B cell (primary cell): ENCODE data around the gene ATXN1. TPM values are rescaled to one million over a fixed set of nuclear protein-coding genes. Genes with fewer than 3 reads are reported as not detected.
A peak's percentile ranks its signal among the peaks of the same experiment; 100 is the strongest.

Experiments
- ATAC-seq: fragments of 200-7000 bp; cut with Tn5 transposase; one replicate; pipeline ENCODE4 v1.10.0; 2021; ENCODE audit warnings: low read depth, mild to moderate bottlenecking, moderate number of reproducible peaks, moderate library complexity
- CTCF ChIA-PET: fragments of 350-600 bp; sonication (Branson Sonifier 250); formaldehyde crosslinking; loops from one replicate; lab custom pipeline; 2021; ENCODE audit warnings: antibody characterized with exemption, inconsistent platforms; lab: Charles Lee
- POLR2A ChIA-PET: fragments of 350-600 bp; sonication (Branson Sonifier 250); formaldehyde crosslinking; loops from one replicate; lab custom pipeline; 2021; ENCODE audit warnings: antibody characterized with exemption; lab: Charles Lee
- DNase-seq: peaks from one replicate; pipeline ENCODE4 v3.0.0; 2013
- H2AFZ ChIP-seq: 2 replicates; pipeline ENCODE4 v1.6.1; 2012; ENCODE audit warnings: mild to moderate bottlenecking, low read depth, low read length; ENCODE audit not compliant: insufficient read depth, poor library complexity, severe bottlenecking
- H3K27ac ChIP-seq, 2 donors: 1 replicate in 1 of 2; 2 replicates in 1 of 2; pipeline ENCODE4 v1.5.1; 2012 to 2013; ENCODE audit warnings: low read length in 2 of 2, mild to moderate bottlenecking in 2 of 2, moderate library complexity in 1 of 2
- H3K27me3 ChIP-seq, 4 experiments: fragments of 200-600 bp in 1 of 4; sonication (generic) in 1 of 4; replicated peaks in 1 of 4; 1 replicate in 2 of 4; 2 replicates in 2 of 4; pipeline versions ENCODE4 v1.6.1 to v1.7.0; 2013 to 2016; ENCODE audit warnings: low read length in 3 of 4, mild to moderate bottlenecking in 2 of 4, mixed read lengths in 1 of 4, moderate library complexity in 1 of 4; ENCODE audit not compliant: insufficient read depth in 4 of 4, control insufficient read depth in 3 of 4; ENCODE audit errors: control extremely low read depth in 1 of 4
- H3K36me3 ChIP-seq, 2 experiments: replicated peaks in 1 of 2; 1 replicate in 1 of 2; 2 replicates in 1 of 2; pipeline versions ENCODE4 v1.6.1 to v1.7.1; 2013; ENCODE audit warnings: low read length in 1 of 2; ENCODE audit not compliant: insufficient read depth in 2 of 2, control insufficient read depth in 1 of 2; ENCODE audit errors: control extremely low read depth in 1 of 2, extremely low read depth in 1 of 2
- H3K4me1 ChIP-seq, 2 donors: fragments of 200-600 bp in 1 of 2; sonication (generic) in 1 of 2; 1 replicate in 1 of 2; 2 replicates in 1 of 2; pipeline versions ENCODE4 v1.5.1 to v1.6.1; 2013 to 2017; ENCODE audit warnings: low read length in 2 of 2; ENCODE audit not compliant: control insufficient read depth in 2 of 2, insufficient read depth in 2 of 2
- H3K4me2 ChIP-seq: replicated peaks from 2 replicates; pipeline ENCODE3; 2012; ENCODE audit warnings: mild to moderate bottlenecking, low read depth, low read length; ENCODE audit not compliant: poor library complexity, severe bottlenecking
- H3K4me3 ChIP-seq, 5 experiments: fragments of 200-600 bp in 1 of 5; sonication (generic) in 1 of 5; 1 replicate in 3 of 5; 2 replicates in 2 of 5; pipeline versions ENCODE4 v1.5.1 to v1.7.0; 2011 to 2016; ENCODE audit warnings: low read length in 4 of 5, mild to moderate bottlenecking in 4 of 5, low read depth in 2 of 5, control low read depth in 1 of 5, moderate library complexity in 1 of 5; ENCODE audit not compliant: insufficient read depth in 1 of 5; ENCODE audit errors: control extremely low read depth in 1 of 5, extremely low read depth in 1 of 5
- H3K79me2 ChIP-seq: fragments of 200-600 bp; sonication (generic); one replicate; pipeline ENCODE4 v1.6.0; 2016; ENCODE audit warnings: low read length; ENCODE audit not compliant: control insufficient read depth, insufficient read depth
- H3K9ac ChIP-seq: fragments of 200-600 bp; sonication (generic); 2 replicates; pipeline ENCODE4 v1.6.1; 2017; ENCODE audit warnings: mild to moderate bottlenecking, low read length, moderate library complexity
- H3K9me3 ChIP-seq, 3 donors: one replicate each; pipeline versions ENCODE4 v1.6.1 to v1.7.1; 2013; ENCODE audit warnings: low read length in 2 of 3; ENCODE audit not compliant: control insufficient read depth in 2 of 3, insufficient read depth in 1 of 3; ENCODE audit errors: control extremely low read depth in 1 of 3
- H4K20me1 ChIP-seq: 2 replicates; pipeline ENCODE4 v1.6.0; 2012; ENCODE audit warnings: mild to moderate bottlenecking, low read length; ENCODE audit not compliant: insufficient read depth, control insufficient read depth, poor library complexity, severe bottlenecking
- H3K27ac Mint-ChIP-seq: one replicate; pipeline ENCODE4 v1.8.0; 2021; ENCODE audit warnings: mixed read lengths
- H3K27me3 Mint-ChIP-seq: one replicate; pipeline ENCODE4 v1.8.0; 2021; ENCODE audit warnings: mixed read lengths
- H3K4me1 Mint-ChIP-seq: one replicate; pipeline ENCODE4 v1.8.0; 2021; ENCODE audit warnings: mixed read lengths
- H3K4me3 Mint-ChIP-seq: one replicate; pipeline ENCODE4 v1.8.0; 2021; ENCODE audit warnings: mixed read lengths
- H3K9me3 Mint-ChIP-seq: one replicate; pipeline ENCODE4 v1.8.0; 2022; ENCODE audit warnings: mixed read lengths; ENCODE audit not compliant: insufficient read depth
- EZH2 ChIP-seq: IDR thresholded peaks from 2 replicates; pipeline ENCODE4 v1.6.1; 2012; ENCODE audit warnings: borderline replicate concordance, low read depth, mild to moderate bottlenecking, moderate library complexity, low read length; ENCODE audit not compliant: insufficient read depth, poor library complexity, severe bottlenecking
- WGBS: methylation state at CpG from one replicate; pipeline ENCODE4 v1.1.5; 2013; ENCODE audit warnings: missing lambda C conversion rate; ENCODE audit not compliant: insufficient coverage; 5-methylcytosine and 5-hydroxymethylcytosine counted together
- intact Hi-C: fragments of 100-400 bp; cut with micrococcal nuclease; formaldehyde crosslinking; loops from one replicate; pipeline ENCODE4 v1.10.0; 2022
- polyA plus RNA-seq: library from polyadenylated mRNA; depleted of rRNA; stranded (reverse); fragments of >200 nt; gene quantifications from 2 replicates; pipeline ENCODE4 v1.2.3, GENCODE V29; 2012
- total RNA-seq, 2 donors: library from RNA; stranded (reverse); fragments of 120-200 nt in 1 of 2; gene quantifications; 1 replicate in 1 of 2; 2 replicates in 1 of 2; pipeline versions ENCODE4 v1.2.3 to v1.2.4, GENCODE V29; 2013 to 2022
- TF ChIP-seq, protein P1 (sequence below): fragments of 200-600 bp; IDR thresholded peaks from one replicate; pipeline ENCODE4 v1.8.0; 2022; ENCODE audit warnings: antibody characterized with exemption, mild to moderate bottlenecking

Gene ATXN1
- total and polyA plus RNA-seq, 2 donors (not counting 1 experiment from before 2014, with no cell fraction given): 5.7 to 63.8 TPM

DNA sequence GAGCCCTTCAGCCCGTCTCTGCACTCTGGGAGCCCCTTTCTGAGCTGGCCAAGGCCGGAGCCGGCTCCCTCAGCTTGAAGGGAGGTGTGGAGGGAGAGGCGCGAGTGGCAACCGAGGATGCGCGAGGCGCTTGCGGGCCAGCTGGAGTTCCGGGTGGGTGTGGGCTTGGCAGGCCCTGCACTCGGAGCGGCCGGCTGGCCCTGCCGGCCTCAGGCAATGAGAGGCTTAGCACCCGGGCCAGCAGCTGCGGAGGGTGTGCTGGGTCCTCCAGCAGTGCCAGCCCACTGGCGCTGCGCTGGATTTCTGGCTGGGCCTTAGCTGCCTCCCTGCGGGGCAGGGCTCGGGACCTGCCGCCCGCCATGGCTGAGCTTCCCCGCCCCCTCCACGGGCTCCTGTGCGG is 473.1 kb downstream of the ATXN1 start:
- Histone ChIP-seq H3K27ac (no peak overlapping the region), H3K9me3 (no peaks in the 10 kb centered on the region), H3K4me1 (no peaks in the 10 kb centered on the region), H4K20me1 (no peaks in the 10 kb centered on the region), H3K79me2 (no peaks in the 10 kb centered on the region), H3K27me3 (no peaks in the 10 kb centered on the region), H3K4me2 (no peak overlapping the region), H3K36me3 (no peaks in the 10 kb centered on the region), H2AFZ (no peak overlapping the region), H3K4me3 (no peak overlapping the region), H3K9ac (no peak overlapping the region)
- no peak overlapping the region for H3K4me3 Mint-ChIP-seq
- WGBS: 96% methylated on average over 25 of the region's 26 CpGs
- no peak for DNase-seq
- intact Hi-C loops: no loop called here
- POLR2A ChIA-PET: no interaction called here
- CTCF ChIA-PET: interaction anchor here (1.0 kb wide), 1 partner anchor 44 kb away, joined by 3 read pairs; no protein-coding TSS in a partner anchor
- TF ChIP-seq EZH2: no peak
- TF ChIP-seq, protein P1, sequence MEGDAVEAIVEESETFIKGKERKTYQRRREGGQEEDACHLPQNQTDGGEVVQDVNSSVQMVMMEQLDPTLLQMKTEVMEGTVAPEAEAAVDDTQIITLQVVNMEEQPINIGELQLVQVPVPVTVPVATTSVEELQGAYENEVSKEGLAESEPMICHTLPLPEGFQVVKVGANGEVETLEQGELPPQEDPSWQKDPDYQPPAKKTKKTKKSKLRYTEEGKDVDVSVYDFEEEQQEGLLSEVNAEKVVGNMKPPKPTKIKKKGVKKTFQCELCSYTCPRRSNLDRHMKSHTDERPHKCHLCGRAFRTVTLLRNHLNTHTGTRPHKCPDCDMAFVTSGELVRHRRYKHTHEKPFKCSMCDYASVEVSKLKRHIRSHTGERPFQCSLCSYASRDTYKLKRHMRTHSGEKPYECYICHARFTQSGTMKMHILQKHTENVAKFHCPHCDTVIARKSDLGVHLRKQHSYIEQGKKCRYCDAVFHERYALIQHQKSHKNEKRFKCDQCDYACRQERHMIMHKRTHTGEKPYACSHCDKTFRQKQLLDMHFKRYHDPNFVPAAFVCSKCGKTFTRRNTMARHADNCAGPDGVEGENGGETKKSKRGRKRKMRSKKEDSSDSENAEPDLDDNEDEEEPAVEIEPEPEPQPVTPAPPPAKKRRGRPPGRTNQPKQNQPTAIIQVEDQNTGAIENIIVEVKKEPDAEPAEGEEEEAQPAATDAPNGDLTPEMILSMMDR: no peak
- ATAC-seq: no peak
- H3K9me3 Mint-ChIP-seq: no peaks in the 10 kb centered on the region
- H3K27me3 Mint-ChIP-seq: peaks cover 5% of the 10 kb centered on the region
- no peak overlapping the region for H3K27ac Mint-ChIP-seq
- no peaks in the 10 kb centered on the region for H3K4me1 Mint-ChIP-seq

DNA sequence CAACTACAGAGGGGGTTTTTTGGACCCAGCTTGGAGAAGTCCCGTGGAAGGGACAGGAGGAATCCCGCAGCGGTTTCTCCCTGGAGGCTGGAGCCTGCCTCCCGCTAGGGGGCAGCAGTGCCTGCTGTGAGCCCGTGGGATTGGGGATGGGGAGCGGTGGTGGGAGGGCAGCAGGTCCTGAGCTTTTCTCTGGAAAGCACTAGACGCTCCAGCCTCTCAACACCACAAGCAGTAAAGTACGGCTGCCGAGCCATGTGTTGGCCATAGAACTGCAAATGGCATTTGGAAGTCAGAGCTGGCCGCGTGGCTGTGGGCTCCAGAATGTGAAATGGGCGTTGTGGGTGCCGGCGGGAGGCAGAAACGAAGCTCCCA is 475.1 kb downstream of the ATXN1 start:
- Histone ChIP-seq H3K9ac (no peak overlapping the region), H3K4me2 (no peak overlapping the region), H3K27me3 (no peaks in the 10 kb centered on the region), H3K4me1 (no peaks in the 10 kb centered on the region), H3K27ac (no peak overlapping the region), H3K9me3 (no peaks in the 10 kb centered on the region), H3K36me3 (no peaks in the 10 kb centered on the region), H3K4me3 (no peak overlapping the region), H2AFZ (no peak overlapping the region), H4K20me1 (no peaks in the 10 kb centered on the region), H3K79me2 (no peaks in the 10 kb centered on the region)
- CTCF ChIA-PET: interaction anchor here (0.8 to 1.7 kb wide), 11 partner anchors 9 to 800 kb away, joined by 3 to 11 read pairs (median 5); partner anchors contain the start of gene ATXN1
- DNase-seq (peak; percentile 22), ATAC-seq (no peak)
- no peaks in the 10 kb centered on the region for H3K9me3 Mint-ChIP-seq
- POLR2A ChIA-PET: no interaction called here
- H3K4me3 Mint-ChIP-seq: no peak overlapping the region
- TF ChIP-seq, protein P1: peak; percentile 47
- no peak for TF ChIP-seq EZH2
- intact Hi-C loops: no loop called here
- WGBS: 85% methylated on average over 15 of the region's 15 CpGs
- no peaks in the 10 kb centered on the region for H3K4me1 Mint-ChIP-seq
- no peak overlapping the region for H3K27ac Mint-ChIP-seq
- H3K27me3 Mint-ChIP-seq: peaks cover 8% of the 10 kb centered on the region
